SKM-1 treated with dmso at 0.1 percent for 144 hours (cell line): ENCODE measurements around the gene GPR173.

Source experiments
- DNase-seq: peaks from one replicate; lab custom pipeline; 2025; ENCODE audit not compliant: unreplicated experiment; lab: John Stamatoyannopoulos, UW

GPR173 gene, protein sequence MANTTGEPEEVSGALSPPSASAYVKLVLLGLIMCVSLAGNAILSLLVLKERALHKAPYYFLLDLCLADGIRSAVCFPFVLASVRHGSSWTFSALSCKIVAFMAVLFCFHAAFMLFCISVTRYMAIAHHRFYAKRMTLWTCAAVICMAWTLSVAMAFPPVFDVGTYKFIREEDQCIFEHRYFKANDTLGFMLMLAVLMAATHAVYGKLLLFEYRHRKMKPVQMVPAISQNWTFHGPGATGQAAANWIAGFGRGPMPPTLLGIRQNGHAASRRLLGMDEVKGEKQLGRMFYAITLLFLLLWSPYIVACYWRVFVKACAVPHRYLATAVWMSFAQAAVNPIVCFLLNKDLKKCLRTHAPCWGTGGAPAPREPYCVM

DNA sequence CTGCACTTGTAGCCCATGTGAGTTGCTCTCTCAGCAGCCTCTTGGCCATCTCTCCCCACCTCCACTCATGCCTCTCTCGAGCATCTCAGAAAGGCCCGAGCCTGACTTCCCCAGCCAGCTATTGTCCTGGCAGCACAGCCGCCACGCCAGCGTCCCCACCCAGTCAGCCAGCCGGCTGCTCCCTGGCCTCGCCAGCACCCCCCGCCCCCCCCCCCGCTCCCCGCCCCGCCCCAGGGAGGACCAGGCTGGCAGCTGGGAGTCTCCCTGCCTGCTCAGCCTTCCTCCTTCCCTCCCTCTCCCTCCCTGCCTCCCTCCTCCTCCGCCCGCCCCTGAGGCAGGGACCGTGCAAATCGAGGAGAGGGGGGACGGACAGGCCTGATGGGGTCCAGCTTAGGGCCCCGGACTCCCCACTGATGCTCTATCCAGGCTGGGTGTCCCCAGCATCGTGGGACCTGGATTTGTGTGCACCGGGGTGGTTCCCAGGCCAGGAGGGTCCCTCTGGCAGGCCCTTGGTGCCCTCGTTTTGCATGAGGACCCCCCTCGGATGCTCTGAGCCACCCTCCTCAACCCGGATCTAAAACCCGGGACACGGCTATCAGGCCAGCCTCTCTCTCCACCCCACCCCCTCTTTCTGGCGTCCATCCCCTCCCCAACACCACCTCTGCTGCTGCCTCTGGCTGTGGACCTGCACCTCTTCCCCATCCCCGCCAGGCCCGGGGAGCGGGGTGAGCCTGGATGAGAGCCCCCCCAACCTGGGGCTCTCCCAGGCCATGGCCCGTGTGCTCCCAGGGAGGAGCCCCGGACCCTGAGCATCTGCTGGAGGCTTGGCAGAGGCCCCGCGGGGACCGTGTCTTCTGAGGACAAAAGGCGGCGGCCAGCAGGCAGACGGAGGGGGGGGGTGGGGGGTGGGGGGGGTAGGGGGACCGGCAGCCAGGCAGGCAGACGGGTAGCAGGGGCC lies at the start of gene GPR173:
GPR173 (plus strand) TSS at position 621 of the 958 bp plus-strand sequence. CDS start 27,833 bp downstream, outside the sequence.
- no peak for DNase-seq

DNA sequence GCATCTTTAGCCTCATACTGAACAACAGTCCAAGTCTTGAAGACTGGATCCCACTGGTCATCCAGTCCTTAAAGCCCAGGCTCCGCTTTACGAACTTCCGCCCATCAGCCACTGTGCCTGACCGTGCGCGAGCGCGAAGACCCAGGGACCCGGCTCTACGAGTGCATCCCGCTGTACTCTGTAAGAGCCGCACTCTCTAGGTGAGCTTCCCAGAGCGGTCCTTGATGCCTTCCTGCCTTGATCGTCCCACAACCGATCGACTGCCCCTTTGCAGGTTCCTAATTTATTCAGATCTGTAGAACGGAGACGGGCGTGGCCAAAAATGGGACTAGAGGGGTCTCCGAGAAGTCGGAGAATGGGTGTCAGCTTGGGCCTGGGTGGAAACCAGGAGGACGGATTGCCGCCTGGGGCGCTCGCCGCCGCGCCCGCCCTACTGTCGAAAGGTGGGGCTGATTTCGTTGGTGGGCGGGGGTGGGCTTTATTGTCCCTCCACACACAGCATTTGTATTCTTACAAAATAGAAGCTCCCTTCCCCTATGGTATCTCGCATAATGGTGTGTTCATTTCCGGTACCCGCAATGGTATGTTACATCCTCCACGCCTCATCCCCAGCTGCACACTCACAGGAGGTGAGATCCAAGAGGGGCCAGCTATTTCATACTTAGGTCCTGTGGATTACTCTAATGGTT lies 48.0 kb upstream of the GPR173 start:
- DNase-seq, result no peak

DNA sequence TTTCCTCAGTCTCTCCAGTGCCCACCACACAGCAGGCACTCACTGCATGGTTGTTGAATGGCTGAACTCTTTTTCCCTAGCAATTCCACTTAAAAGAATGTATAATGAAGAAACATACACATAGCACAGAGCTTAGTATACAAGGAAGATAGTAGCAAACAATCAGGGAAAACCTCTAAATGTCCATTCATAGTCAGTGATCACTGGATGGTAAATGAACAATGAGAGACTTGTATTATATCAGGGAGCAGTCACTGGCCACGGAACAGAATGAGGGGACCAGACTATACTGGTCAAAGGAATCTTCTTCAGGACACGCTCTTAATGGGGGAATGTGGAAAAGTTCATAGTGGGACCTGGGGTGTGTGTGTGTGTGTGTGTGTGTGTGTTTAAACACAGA lies 46.6 kb upstream of the GPR173 start:
- DNase-seq, result no peak

DNA sequence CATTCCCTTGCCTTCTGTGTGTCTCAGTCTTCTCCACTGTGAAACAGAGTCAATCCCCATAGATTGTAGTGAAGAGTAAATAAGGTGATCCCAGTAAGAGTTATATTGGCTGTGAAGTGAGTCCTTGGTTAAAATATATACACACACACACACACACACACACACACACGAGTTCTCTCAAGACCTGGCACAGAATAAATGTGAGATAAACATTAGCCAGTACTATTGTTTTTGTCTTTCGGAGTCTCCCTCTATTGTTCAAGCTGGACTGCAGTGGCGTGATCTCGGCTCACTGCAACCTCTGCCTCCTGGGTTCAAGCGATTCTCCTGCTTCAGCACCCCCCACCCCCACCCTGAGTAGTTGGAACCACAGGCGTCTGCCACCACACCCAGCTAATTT lies 45.5 kb upstream of the GPR173 start:
- DNase-seq, result no peak

DNA sequence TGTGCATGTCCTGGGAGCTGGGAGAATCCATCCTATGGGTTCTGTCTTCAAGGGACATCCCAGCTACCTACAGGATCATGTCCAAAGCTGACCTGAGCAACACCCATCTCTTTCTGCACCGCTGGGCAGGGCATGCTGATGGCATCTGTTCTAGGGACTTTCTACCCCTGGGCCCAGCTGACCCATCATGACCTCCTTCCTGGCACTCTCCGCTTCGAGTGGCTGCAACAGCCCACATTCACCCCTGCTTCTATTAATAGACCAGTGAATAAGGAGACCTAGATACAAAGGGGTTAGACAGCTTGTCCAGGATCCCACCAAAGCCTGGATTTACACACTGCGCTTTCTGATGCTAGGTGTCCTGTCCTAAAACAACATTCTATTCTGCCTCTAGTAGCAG lies 44.6 kb upstream of the GPR173 start:
- DNase-seq, result no peak

DNA sequence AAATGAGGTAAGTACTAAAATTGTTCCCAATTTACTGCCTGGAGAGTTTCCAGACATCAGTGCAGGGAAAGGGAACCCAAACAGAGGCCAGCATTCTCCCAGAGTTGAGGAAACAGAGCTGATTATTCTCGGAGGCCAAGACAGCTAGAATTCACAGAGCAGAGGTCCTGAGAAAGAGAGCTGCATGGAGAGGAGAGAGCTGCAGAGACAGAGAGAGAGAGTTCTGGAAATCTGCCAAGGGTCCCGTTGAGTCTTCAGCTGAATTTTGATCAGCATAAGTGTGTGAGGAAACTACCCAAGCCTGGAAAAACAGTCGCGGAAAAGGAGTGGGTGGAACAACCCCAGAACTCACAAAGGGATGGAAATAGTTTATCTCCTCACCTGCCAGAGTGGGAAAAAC lies 43.8 kb upstream of the GPR173 start:
- no peak for DNase-seq

DNA sequence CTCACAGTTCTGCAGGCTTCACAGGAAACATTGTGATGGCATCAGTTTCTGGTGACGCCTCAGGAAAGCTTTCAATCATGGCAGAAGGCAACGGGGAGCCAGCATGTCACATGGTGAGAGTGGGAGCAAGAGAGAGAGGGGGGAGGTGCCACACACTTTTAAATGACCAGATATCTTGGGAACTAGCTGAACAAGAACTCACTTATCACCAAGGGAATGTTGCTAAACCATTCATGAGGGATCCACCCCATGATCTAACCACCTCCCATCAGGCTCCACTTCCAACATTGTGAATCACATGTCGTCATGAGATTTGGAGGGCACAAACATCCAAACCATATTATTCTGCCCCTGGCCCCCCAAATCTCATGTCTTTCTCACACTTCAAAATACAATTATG lies 43.3 kb upstream of the GPR173 start:
- no peak for DNase-seq

DNA sequence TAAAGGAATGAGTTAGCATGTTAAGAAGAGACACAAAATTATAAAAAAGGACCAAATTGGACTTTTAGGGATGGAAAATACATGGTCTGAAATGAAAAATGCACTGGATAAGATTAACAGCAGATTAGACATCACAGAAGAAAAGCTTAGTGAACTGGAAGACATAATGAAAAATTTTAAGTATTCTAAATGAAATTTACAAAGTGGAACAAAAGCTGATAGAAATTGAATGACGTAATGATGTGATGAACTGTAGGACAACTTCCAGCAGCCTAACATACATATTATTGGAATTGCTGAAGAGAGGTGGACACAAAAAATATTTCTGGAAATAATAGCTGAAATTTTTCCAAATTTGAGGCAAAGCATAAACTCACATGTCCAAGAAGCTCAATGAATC lies 39.6 kb upstream of the GPR173 start:
- no peak for DNase-seq

DNA sequence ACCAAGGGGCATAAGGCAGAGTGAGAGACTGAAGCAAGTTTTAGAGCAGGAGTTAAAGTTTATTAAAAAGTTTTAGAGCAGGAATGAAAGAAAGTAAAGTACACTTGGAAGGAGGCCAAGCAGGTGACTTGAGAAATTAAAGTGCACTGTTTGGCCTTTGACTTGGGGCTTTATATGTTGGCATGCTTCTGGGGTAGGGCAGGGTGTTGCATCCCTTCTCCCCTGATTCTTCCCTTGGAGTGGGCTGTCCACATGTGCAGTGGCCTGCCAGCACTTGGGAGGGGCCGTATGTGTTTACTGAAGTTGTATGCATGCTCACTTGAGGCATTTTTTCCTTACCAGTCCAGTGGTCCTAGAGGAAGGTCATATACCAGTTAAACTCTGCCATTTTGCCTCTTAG lies 35.3 kb upstream of the GPR173 start:
- DNase-seq, result no peak

DNA sequence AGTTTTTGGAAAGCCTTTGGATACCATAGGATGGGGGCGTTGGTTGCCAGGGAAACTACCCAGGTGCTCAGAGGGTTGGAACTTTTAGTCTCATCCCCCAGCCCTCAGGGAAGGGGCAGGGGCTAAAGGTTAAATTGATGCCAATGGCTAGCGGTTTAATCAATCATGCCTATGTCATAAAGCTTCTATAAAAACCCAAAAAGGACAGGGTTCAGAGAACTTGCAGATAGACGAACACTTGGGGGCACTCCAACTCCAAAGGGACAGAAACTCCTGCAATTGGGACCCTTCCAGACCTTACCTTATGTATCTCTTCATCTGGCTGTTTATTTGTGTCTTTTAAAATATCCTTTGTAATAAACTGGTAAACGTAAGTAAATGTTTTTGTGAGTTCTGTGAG lies 30.0 kb upstream of the GPR173 start:
- no peak for DNase-seq

DNA sequence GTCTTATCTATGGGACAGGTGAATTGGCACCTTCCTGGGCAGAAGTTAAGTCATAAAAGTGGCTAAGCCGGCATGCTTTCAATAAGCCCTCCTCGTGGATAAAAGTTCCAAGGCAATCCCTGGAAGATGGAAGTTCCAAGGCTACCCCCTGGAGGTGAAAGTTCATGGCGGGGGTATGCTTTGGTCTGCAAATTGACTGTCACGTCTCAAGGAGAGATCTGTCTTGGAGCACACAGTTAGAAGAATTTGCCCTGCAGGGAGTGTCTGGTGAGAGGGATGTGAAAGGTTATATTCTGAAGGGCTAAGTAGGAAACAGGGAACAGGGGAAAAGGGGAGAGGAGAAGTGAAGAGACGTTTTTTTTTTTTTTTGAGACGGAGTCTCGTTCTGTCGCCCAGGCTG lies 26.2 kb upstream of the GPR173 start:
- no peak for DNase-seq

DNA sequence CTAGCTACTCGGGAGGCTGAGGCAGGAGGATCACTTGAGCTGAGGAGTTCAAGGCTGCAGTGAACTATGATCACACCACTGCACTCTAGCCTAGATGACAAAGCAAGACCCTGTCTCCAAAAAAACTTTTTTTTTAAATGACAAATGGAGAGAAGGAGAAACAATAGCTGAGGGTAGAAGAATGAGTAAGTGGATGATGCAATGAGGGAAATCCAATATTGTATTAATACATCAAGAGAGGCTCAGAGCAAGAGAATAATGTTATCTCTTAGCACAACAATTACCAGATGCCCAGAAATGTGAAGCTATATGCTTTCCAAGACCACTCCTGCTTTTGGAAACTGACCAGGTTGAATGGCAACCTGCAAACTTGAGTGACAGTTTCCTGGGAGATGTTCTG lies 19.9 kb upstream of the GPR173 start:
- no peak for DNase-seq

DNA sequence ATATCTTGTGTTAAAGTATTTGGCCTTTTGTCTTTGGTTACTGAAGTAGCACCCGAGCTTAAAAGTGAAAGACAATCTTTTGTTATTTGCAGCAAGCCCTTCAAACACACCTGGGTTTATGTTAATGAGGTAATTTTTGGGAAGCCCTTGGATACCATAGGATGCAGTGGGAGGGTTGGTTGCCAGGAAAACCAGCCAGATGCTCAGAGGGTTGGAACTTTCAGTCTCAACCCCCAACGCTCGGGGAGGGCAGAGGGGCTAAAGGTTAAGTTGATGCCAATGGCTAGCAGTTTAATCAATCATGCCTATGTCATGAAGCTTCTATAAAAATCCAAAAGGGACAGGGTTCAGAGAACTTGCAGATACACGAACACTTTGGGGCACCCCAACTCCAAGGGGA lies 17.2 kb upstream of the GPR173 start:
- DNase-seq, result no peak

DNA sequence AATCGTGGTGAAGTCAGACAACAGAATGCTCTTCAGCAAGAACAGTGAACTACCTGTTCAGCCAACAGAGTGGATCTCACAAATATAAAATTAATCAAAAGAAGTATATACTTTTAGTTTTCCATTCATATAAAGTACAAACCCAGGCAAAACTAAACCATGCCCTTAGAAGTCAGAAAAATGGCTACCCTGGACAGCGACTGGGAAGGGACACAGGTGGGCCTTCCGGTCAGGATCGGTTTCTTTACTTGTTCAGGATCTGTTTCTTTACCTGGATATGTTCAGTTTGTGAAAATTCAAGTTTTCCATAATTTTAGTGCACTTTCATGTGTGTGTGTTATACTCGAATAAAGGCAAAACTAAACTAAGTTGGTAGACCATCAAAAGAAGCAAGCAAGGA lies 12.4 kb upstream of the GPR173 start:
- no peak for DNase-seq

DNA sequence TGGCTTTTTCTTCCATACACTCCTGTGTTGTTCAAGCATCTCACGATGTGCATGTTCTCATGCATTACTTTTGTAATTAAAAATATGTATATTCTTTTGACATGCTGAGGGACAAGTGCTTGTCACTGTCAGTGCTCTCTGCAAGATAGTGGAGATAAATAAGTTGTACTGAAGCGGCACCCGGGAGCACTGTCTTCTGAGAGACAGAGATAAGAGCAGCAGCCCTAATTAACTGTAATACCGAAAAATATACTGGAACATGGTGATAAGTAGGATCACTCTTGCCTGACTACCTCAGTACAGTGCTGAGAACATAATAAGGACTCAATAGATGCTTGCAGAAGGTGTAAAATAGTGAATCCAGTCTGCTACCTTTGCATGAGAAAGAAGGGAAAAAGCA lies 9.4 kb upstream of the GPR173 start:
- DNase-seq, result no peak

DNA sequence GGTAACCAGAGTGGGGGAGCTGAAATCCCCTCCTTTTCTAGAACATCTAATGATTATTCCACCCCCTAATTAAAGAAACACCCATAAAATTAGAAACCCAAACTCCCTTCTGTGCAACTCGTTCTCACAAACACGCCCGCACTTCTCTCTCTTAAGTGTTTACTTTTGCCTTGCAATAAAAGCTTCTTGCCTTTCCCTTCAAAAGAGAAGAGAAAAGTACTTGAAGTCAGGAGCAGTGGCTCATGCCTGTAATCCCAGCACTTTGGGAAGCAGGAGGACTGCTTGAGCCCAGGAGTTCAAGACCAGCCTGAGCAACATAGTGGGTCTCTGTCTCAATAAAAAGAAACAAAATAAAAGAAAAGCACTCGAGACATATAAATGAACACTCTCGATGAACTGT lies 3.6 kb upstream of the GPR173 start:
- no peak for DNase-seq

DNA sequence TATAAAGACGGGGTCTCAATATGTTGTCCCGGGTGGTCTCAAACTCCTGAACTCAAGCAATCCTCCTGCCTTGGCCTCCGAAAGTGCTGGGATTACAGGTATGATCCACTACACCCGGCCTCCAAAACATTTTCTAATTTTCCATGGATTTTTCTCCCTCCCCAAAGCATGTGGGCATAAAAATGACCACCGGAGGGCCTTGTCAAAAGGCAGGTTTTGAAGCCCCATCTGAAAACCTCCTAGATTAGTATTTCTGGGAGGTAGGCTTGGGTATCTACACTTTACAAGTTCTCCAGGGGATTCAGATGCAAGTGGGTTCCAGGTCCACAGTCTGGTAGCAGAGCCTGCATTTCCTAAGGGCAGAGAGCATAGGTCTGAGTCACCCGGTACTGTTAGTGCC lies 1.4 kb upstream of the GPR173 start:
- no peak for DNase-seq

DNA sequence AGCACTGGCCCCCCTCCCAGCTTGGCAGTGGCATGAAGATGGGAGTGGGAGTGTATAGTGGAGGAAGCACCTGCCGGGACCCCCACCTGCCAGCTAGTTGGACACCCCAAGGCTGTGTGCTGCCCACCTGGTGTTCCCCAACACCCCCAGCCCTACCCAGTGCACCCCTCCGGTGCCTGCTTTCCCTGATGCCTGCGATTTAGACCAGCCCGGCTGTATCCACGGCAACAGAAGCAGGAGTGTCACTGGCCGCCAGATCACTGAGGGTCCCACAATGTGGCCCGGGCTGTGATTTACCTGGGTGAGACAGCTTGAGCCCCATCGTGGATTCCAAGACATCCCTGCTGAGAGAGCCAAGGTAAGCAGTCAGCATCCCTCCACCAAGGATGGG lies 533 bp downstream of the GPR173 start:
- DNase-seq, result no peak

DNA sequence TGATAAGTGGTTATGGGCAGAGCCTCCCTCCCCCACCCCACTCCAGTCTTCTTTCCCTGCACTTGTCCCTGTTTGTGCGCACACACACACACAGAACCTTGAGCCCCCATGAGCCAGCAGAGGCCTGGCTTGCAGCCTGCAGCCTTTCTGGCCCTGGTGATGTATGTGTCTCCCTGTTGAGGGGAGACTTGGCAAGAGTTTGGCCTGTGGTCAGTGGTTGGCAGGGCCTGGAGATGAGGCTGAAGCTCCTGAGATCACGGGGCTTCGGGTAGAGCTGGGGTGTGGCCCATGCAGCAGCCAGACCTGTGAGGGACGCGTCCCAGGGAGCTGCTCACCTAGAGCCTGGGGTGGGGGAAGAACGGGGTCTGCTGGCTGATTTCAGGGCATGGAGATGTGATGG lies 2.3 kb downstream of the GPR173 start:
- DNase-seq, result no peak

DNA sequence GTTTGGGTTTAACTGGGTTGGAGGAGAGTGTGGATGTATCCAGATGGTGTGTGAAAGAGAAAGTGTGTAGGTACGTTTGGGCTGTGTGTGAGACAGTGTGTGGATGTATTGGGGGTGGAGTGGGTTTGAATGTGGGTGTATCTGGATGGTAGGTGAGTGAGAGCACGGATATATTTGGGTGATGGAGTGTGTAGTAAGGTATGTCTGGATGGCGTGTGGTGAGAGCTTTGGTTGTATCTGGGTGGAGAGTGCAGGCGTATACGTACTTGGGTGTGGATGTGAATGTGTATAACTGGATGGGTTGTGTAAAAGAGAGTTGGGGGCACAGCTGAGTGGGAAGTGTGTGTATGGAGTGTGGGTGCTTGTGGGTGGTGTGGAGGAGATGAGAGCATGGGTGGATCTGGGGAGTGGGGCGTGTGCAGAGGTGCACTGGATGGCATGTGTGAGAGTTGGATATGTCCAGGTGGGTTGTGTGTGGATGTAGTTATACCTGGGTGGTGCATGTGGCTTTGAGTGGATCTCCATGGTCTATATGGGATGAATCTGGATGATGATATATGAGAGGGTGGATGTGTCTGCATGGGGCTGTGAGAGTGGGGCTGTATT lies 6.8 kb downstream of the GPR173 start:
- no peak for DNase-seq

DNA sequence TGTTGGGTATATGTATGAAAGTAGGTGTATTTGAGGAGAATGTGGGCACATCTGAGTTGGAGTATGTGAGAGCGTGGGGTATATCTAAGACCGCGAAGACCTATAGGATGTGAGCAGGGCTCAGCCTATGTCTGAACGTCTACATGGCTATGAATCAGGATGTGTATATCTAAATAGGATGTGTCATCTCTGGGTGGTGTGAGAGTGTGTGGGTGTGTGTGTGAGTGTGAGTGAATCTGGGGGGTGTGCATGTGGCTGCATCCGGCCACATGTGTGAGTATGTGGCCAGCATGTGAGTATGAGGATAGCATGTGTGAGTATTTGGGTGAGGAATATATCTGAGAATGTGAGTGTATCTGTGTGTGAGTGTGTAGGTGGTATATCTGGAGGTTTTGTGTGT lies 7.7 kb downstream of the GPR173 start:
- no peak for DNase-seq
